ENCODE measurements around the gene ARPC1B.
"Not testable (repeated sequence)": the region's sequence is repeated elsewhere in the genome, so short reads cannot be mapped to it uniquely, and the experiment has no call there.

DNA sequence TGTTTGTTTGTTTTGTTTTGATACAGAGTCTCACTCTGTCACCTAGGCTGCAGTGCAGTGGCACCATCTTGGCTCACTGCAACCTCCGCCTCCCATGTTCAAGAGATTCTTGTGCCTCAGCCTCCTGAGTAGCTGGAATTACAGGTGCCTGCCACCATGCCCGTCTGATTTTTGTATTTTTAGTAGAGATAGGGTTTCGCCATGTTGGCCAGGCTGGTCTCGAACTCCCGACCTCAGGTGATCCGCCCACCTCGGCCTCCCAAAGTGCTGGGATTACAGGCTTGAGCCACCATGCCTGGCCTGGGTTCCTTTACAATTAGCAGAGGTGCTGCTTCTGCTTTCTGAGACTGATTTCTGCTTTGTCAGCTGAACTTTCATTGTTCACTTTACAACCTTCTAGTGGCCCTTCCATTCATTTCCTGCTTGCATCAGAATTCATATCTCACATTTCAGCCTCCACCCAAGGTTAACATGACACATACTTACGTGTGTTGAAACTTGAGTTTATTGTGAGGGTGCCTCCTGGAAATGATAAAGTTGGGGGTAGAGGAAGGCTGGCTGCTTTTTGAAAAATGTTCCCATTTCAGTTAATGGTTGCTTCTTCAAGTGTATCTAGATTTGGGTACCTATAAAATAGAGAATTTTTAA lies 44.1 kb upstream of the ARPC1B start:
- TF ChIP-seq POLR2AphosphoS5 (IDR thresholded peaks at IDR 0.05; ENCODE audit: borderline replicate concordance, low read depth, low read length); EZH2 (IDR thresholded peaks at IDR 0.05): not testable (repeated sequence)
